ENCODE data around the gene ELMOD1.

GRCh38 chr11:107655602-107656001 is 64.7 kb downstream of the ELMOD1 start:
- TF ChIP-seq POLR2A (IDR thresholded peaks at IDR 0.05; ENCODE audit: low read length) (no peak), GATA1 (IDR thresholded peaks at IDR 0.05; ENCODE audit: low read depth, low read length) (no peak)
